ENCODE data around the gene HDAC5.
A peak's percentile ranks its signal among the peaks of the same experiment; 100 is the strongest.
"Not testable (repeated sequence)": the region's sequence is repeated elsewhere in the genome, so short reads cannot be mapped to it uniquely, and the experiment has no call there.

The HDAC5 gene

DNA sequence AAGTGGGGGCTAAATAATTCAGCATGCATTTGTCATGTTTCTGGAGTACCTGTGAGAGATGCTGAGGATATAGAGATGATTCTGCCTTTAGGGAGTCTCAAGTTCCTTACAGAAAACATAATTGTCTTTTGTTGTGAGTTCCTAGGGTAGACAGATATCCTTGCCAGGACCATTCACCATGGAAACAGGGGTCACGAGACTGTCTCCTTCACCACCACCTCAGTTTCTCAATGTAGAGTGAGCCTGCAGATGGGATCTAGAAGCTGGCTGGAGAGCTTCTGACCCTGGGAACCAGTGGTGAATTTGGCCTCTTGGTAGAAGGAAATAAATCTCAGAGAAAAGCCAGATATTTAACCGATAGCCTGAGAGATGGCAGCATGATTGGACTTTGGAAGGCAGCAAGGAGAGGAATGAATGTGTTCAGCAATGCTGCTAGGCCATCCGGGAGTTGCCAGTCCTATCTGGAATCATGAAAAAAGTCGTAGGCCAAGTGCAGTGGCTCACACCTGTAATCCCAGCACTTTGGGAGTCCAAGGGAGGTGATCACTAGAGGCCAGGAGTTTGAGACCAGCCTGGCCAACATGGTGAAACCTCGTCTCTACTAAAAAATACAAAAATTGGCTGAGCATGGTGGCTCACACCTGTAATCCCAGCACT, 7.4 kb upstream of the HDAC5 start:
- TF ChIP-seq, protein P1, sequence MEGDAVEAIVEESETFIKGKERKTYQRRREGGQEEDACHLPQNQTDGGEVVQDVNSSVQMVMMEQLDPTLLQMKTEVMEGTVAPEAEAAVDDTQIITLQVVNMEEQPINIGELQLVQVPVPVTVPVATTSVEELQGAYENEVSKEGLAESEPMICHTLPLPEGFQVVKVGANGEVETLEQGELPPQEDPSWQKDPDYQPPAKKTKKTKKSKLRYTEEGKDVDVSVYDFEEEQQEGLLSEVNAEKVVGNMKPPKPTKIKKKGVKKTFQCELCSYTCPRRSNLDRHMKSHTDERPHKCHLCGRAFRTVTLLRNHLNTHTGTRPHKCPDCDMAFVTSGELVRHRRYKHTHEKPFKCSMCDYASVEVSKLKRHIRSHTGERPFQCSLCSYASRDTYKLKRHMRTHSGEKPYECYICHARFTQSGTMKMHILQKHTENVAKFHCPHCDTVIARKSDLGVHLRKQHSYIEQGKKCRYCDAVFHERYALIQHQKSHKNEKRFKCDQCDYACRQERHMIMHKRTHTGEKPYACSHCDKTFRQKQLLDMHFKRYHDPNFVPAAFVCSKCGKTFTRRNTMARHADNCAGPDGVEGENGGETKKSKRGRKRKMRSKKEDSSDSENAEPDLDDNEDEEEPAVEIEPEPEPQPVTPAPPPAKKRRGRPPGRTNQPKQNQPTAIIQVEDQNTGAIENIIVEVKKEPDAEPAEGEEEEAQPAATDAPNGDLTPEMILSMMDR (IDR thresholded peaks at IDR 0.05; ENCODE audit: insufficient read depth, low read depth, low read length, missing control alignments), result no peak
- no peak for DNase-seq (ENCODE audit: low read depth)
- no peak overlapping the region for H3K4me3 ChIP-seq (ENCODE audit: low read length)

DNA sequence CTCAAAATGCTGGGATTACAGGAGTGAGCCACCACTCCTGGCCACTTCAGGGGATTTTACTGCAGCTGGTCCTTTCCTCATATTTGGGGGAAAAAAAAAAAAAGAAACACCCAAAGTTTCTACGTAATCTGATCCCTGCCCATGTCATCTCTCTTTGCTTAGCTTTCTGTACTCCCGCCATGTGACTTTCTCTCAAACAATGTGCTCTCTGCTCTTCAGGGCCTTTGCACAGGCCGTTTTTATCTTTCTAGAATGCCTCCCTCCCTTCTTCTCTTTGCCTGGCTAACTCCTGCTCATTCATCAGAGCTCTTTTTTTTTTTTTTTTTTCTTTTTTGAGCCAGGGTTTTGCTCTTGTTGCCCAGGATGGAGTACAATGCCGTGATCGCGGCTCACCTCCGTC, 4.9 kb upstream of the HDAC5 start:
- no peak overlapping the region for H3K4me3 ChIP-seq (ENCODE audit: low read length)
- no peak for DNase-seq (ENCODE audit: low read depth)
- TF ChIP-seq, protein P1 (IDR thresholded peaks at IDR 0.05; ENCODE audit: insufficient read depth, low read depth, low read length, missing control alignments), result no peak

DNA sequence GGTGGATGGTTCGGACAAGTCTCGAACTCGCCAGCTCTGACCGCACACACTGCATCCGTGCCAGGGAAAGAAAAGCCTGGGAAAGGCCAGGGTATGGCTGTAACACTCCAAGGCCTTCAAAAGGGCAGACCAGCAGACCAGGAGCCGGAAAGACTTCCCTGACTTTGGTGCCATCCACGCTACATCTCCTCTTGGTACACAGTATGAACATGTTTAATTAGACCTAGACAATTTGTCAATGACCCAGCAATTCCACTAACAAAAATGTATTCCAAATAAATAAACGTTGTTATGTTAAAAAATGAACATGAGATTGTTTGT, 637 bp upstream of the HDAC5 start:
- TF ChIP-seq, protein P1 (IDR thresholded peaks at IDR 0.05; ENCODE audit: insufficient read depth, low read depth, low read length, missing control alignments), result no peak
- DNase-seq (ENCODE audit: low read depth), result no peak
- H3K4me3 ChIP-seq (ENCODE audit: low read length), result peak overlapping the region; percentile 72

DNA sequence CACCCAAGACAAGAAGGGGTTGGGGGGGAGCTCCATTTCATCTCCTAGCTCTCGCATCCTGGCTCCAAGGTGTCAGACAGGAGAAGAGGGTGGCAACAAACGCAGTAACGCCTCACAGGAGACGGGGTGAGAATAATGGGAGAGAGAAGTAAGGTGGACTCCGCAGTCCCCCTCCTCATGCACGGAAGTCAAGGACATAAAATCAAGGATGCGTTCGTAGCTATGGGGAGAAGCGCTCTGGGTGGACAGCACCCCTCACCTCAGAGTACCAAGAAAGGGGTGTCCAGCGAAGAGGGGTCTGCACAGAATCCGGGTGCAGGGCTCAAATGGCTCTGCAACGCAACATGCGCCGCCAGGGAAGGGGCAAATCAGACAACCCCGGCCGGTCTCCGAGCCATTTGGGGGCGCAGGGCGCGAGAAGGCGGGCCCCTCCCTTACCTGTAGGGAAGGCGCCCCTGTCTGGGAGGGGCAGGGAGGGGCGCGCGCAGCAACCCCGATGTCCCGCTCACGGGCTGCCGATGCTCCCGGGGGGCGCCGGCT, 555 bp downstream of the HDAC5 start:
- TF ChIP-seq, protein P1 (IDR thresholded peaks at IDR 0.05; ENCODE audit: insufficient read depth, low read depth, low read length, missing control alignments), result no peak
- peak overlapping the region; percentile 88 for H3K4me3 ChIP-seq (ENCODE audit: low read length)
- no peak for DNase-seq (ENCODE audit: low read depth)

DNA sequence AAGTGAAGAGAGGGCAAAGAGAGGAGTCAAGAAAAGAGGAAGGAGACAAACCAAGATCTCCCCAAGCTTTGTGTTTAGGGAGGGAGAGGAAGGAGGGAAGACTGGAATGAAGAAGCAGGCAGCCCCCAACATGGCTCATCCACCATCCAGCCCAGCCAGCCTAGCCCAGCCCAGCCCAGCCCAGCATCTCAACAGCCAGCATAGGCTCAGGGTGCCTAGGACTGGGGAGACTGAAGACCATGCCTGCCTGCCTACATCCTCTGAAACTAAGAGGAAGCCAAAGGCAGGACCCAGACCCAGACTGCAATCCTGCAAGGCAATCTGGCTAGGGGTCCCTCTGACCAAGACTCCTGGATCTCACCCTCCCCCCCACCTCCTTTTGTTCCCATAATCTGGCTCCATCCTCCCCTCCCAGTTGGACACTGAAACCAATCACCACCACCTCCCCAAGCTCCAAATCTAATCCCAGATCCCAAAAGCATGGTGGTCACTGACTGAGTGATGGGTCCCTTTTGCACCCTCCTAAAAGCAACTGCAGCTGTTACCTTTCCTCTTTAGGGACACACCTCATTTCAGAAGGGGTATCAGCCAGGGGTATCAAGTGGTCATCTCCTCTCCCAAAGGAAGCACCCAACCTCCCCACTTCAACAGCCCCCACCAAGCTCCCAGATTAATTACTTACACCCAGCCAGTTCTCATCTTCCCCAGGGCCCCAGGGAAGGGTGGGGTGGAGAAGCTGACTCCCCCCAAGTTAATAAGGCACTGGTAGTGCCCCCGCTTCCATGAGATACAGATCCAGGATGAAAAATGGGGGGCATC, 1.2 kb downstream of the HDAC5 start:
- H3K4me3 ChIP-seq (ENCODE audit: low read length), result peak overlapping the region; percentile 88
- TF ChIP-seq, protein P1 (IDR thresholded peaks at IDR 0.05; ENCODE audit: insufficient read depth, low read depth, low read length, missing control alignments), result no peak
- DNase-seq (ENCODE audit: low read depth), result no peak

DNA sequence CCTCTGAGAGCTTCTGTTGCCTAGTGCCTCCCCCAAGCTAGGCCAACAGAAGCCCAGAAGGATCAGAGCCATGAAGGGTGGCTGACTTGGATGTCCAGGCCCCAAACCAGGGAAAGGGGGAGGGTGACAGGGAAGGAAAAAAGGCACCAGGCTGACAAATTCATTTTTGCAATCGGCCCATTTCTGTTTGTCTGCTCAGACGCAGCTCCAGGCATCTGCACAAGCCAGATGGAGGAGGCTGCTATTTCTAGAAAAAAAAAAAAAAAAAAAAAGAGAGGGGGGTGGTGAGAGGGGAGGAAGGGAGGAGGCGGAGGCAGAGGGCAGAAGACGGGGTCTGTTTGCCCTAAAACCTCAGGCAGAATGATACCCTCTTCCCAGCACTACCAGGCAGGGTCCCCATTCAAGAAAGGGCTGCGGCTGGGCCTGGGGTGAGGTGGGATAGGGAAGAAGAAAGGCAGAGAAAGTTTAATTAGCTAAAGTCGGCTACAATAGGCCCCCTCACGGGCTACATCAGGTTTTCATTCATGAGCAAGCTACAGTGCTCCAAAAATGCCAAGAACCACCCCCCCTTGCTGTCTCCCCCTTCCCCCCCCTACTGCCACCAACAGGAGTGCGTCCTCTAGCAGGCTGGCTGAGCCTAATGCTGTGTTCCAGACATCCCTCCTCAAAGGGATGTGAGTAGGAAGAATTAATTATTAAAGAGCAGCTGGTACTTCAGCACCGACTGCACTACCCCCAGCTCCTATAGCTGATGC, 2.4 kb downstream of the HDAC5 start:
- TF ChIP-seq, protein P1 (IDR thresholded peaks at IDR 0.05; ENCODE audit: insufficient read depth, low read depth, low read length, missing control alignments), result no peak
- H3K4me3 ChIP-seq (ENCODE audit: low read length), result no peak overlapping the region
- DNase-seq (ENCODE audit: low read depth), result no peak

DNA sequence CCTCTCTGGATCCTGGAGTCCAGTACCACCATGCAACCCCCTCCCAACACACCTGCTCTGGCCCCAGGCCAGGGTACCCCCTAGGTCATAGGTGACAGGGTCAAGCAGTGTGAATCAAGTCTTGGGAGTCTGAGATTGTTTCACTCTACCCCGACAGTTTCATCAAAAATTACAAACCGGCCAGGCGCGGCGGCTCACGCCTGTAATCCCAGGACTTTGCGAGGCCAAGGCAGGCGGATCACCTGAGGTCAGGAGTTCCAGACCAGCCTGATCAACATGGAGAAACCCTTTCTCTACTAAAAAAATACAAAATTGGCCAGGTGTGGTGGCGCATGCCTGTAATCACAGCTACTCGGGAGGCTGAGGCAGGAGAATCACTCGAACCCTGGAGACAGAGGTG, 3.2 kb downstream of the HDAC5 start:
- not testable (repeated sequence) for H3K4me3 ChIP-seq (ENCODE audit: low read length)

More for the DNA sequence above, 3.2 kb downstream of the HDAC5 start:
- not testable (repeated sequence) for DNase-seq (ENCODE audit: low read depth)

All from epithelial cell of esophagus (primary cell).